ENCODE results near the gene ZNF91.
"Not testable (repeated sequence)": the region's sequence is repeated elsewhere in the genome, so short reads cannot be mapped to it uniquely, and the experiment has no call there.

ZNF91 gene

GRCh38 chr19:23321403-23321802, 73.9 kb downstream of the ZNF91 start:
- H3K79me1 ChIP-seq (replicated peaks; ENCODE audit: low read length, poor library complexity, severe bottlenecking); H3K23ac ChIP-seq (ENCODE audit: low read length in 2 of 2); H2BK12ac ChIP-seq (ENCODE audit: low read length in 2 of 2); H3K9ac ChIP-seq (ENCODE audit: low read length); H2AFZ ChIP-seq (ENCODE audit: low read depth, low read length); H3K14ac ChIP-seq (ENCODE audit: low read length in 2 of 2); H3K18ac ChIP-seq (ENCODE audit: low read depth in 1 of 2, low read length in 2 of 2); H2AK5ac ChIP-seq (ENCODE audit: low read length, severe bottlenecking); DNase-seq; H4K8ac ChIP-seq (ENCODE audit: low read length); H3K4ac ChIP-seq (ENCODE audit: low read depth in 1 of 2, low read length in 2 of 2); H2BK5ac ChIP-seq (ENCODE audit: low read depth, low read length, poor library complexity, severe bottlenecking); H4K91ac ChIP-seq (ENCODE audit: low read length); H3K4me2 ChIP-seq (ENCODE audit: low read length, poor library complexity, severe bottlenecking); H2BK15ac ChIP-seq (ENCODE audit: low read depth, poor library complexity, severe bottlenecking); H3K27me3 ChIP-seq (ENCODE audit: control insufficient read depth in 1 of 2, insufficient read depth in 1 of 2, low read length in 2 of 2); H3K27ac ChIP-seq (ENCODE audit: low read length, poor library complexity, severe bottlenecking); H3K36me3 ChIP-seq (ENCODE audit: control insufficient read depth in 1 of 2, insufficient read depth in 2 of 2, low read depth in 1 of 2, low read length in 2 of 2); H2BK120ac ChIP-seq (ENCODE audit: low read depth, low read length); H3K4me3 ChIP-seq (ENCODE audit: insufficient read depth in 1 of 2, low read depth in 1 of 2, low read length in 2 of 2); H3K4me1 ChIP-seq (ENCODE audit: control insufficient read depth, insufficient read depth, low read depth, low read length): not testable (repeated sequence)
- peaks cover 46% of the 10 kb centered on the region for H3K9me3 ChIP-seq (ENCODE audit: control insufficient read depth, low read length)

DNA sequence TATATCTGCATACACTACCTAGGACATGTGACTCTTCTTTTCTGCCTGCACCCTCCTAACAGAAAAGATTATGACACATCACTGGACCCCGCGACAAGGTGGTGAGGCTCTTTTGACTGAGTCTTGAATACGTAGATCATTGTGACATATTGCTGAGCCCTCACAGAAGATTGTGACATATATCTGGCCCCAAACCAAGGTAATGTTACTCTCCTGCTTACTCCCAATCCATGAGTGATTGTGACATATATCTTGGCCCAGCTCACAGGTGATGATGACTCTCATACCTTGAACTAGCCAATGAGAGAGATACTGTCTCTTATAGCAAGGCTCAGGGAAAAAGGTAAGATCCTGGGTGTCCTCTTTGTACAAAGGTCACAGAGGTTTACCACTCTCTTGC, 75.7 kb downstream of the ZNF91 start:
- not testable (repeated sequence) for H3K4ac ChIP-seq (ENCODE audit: low read depth in 1 of 2, low read length in 2 of 2); DNase-seq; H3K27ac ChIP-seq (ENCODE audit: low read length, poor library complexity, severe bottlenecking); H3K4me1 ChIP-seq (ENCODE audit: control insufficient read depth, insufficient read depth, low read depth, low read length); H3K18ac ChIP-seq (ENCODE audit: low read depth in 1 of 2, low read length in 2 of 2); H3K23ac ChIP-seq (ENCODE audit: low read length in 2 of 2); H2BK12ac ChIP-seq (ENCODE audit: low read length in 2 of 2); H2BK120ac ChIP-seq (ENCODE audit: low read depth, low read length); H2BK5ac ChIP-seq (ENCODE audit: low read depth, low read length, poor library complexity, severe bottlenecking); H3K27me3 ChIP-seq (ENCODE audit: control insufficient read depth in 1 of 2, insufficient read depth in 1 of 2, low read length in 2 of 2); H3K14ac ChIP-seq (ENCODE audit: low read length in 2 of 2); H2AFZ ChIP-seq (ENCODE audit: low read depth, low read length); H3K79me1 ChIP-seq (replicated peaks; ENCODE audit: low read length, poor library complexity, severe bottlenecking); H4K8ac ChIP-seq (ENCODE audit: low read length); H3K9ac ChIP-seq (ENCODE audit: low read length); H4K91ac ChIP-seq (ENCODE audit: low read length); H3K4me2 ChIP-seq (ENCODE audit: low read length, poor library complexity, severe bottlenecking); H3K4me3 ChIP-seq (ENCODE audit: insufficient read depth in 1 of 2, low read depth in 1 of 2, low read length in 2 of 2); H2AK5ac ChIP-seq (ENCODE audit: low read length, severe bottlenecking); H3K36me3 ChIP-seq (ENCODE audit: control insufficient read depth in 1 of 2, insufficient read depth in 2 of 2, low read depth in 1 of 2, low read length in 2 of 2); H2BK15ac ChIP-seq (ENCODE audit: low read depth, poor library complexity, severe bottlenecking)
- H3K9me3 ChIP-seq (ENCODE audit: control insufficient read depth, low read length), result peaks cover 30% of the 10 kb centered on the region
- 94% methylated on average over 3 of the region's 3 CpGs for WGBS

GRCh38 chr19:23318941-23319340, 76.3 kb downstream of the ZNF91 start:
- H3K14ac ChIP-seq (ENCODE audit: low read length in 2 of 2); DNase-seq; H2AK5ac ChIP-seq (ENCODE audit: low read length, severe bottlenecking); H3K27ac ChIP-seq (ENCODE audit: low read length, poor library complexity, severe bottlenecking); H3K79me1 ChIP-seq (replicated peaks; ENCODE audit: low read length, poor library complexity, severe bottlenecking); H2BK120ac ChIP-seq (ENCODE audit: low read depth, low read length); H2BK5ac ChIP-seq (ENCODE audit: low read depth, low read length, poor library complexity, severe bottlenecking); H3K4me1 ChIP-seq (ENCODE audit: control insufficient read depth, insufficient read depth, low read depth, low read length); H4K91ac ChIP-seq (ENCODE audit: low read length); H3K23ac ChIP-seq (ENCODE audit: low read length in 2 of 2); H2BK15ac ChIP-seq (ENCODE audit: low read depth, poor library complexity, severe bottlenecking); H3K4me2 ChIP-seq (ENCODE audit: low read length, poor library complexity, severe bottlenecking); H3K36me3 ChIP-seq (ENCODE audit: control insufficient read depth in 1 of 2, insufficient read depth in 2 of 2, low read depth in 1 of 2, low read length in 2 of 2); H2BK12ac ChIP-seq (ENCODE audit: low read length in 2 of 2); H3K9ac ChIP-seq (ENCODE audit: low read length); H3K4ac ChIP-seq (ENCODE audit: low read depth in 1 of 2, low read length in 2 of 2); H3K18ac ChIP-seq (ENCODE audit: low read depth in 1 of 2, low read length in 2 of 2); H2AFZ ChIP-seq (ENCODE audit: low read depth, low read length); H4K8ac ChIP-seq (ENCODE audit: low read length); H3K4me3 ChIP-seq (ENCODE audit: insufficient read depth in 1 of 2, low read depth in 1 of 2, low read length in 2 of 2); H3K27me3 ChIP-seq (ENCODE audit: control insufficient read depth in 1 of 2, insufficient read depth in 1 of 2, low read length in 2 of 2): not testable (repeated sequence)
- H3K9me3 ChIP-seq (ENCODE audit: control insufficient read depth, low read length), result peaks cover 24% of the 10 kb centered on the region
- no CpG with 5 or more reads among the region's 2 CpGs for WGBS

GRCh38 chr19:23318143-23318542, 77.1 kb downstream of the ZNF91 start:
- H3K14ac ChIP-seq (ENCODE audit: low read length in 2 of 2), result no peak overlapping the region
- no peak overlapping the region for H4K8ac ChIP-seq (ENCODE audit: low read length)
- no peak overlapping the region for H3K23ac ChIP-seq (ENCODE audit: low read length in 2 of 2)
- no peak overlapping the region for H2BK5ac ChIP-seq (ENCODE audit: low read depth, low read length, poor library complexity, severe bottlenecking)
- H3K4me3 ChIP-seq (ENCODE audit: insufficient read depth in 1 of 2, low read depth in 1 of 2, low read length in 2 of 2), result no peak overlapping the region
- H2BK15ac ChIP-seq (ENCODE audit: low read depth, poor library complexity, severe bottlenecking), result no peak overlapping the region
- no peaks in the 10 kb centered on the region for H3K4me1 ChIP-seq (ENCODE audit: control insufficient read depth, insufficient read depth, low read depth, low read length)
- H2BK12ac ChIP-seq (ENCODE audit: low read length in 2 of 2), result no peak overlapping the region
- no peak overlapping the region for H2AK5ac ChIP-seq (ENCODE audit: low read length, severe bottlenecking)
- no peak overlapping the region for H3K4me2 ChIP-seq (ENCODE audit: low read length, poor library complexity, severe bottlenecking)
- no peaks in the 10 kb centered on the region for H3K27me3 ChIP-seq (ENCODE audit: control insufficient read depth in 1 of 2, insufficient read depth in 1 of 2, low read length in 2 of 2)
- no peak overlapping the region for H3K9ac ChIP-seq (ENCODE audit: low read length)
- no peaks in the 10 kb centered on the region for H3K36me3 ChIP-seq (ENCODE audit: control insufficient read depth in 1 of 2, insufficient read depth in 2 of 2, low read depth in 1 of 2, low read length in 2 of 2)
- WGBS, result 76% methylated on average over 1 of the region's 1 CpG
- H2AFZ ChIP-seq (ENCODE audit: low read depth, low read length), result no peak overlapping the region
- no peak overlapping the region for H3K27ac ChIP-seq (ENCODE audit: low read length, poor library complexity, severe bottlenecking)
- H3K79me1 ChIP-seq (replicated peaks; ENCODE audit: low read length, poor library complexity, severe bottlenecking), result no peaks in the 10 kb centered on the region
- no peak for DNase-seq
- H3K4ac ChIP-seq (ENCODE audit: low read depth in 1 of 2, low read length in 2 of 2), result no peak overlapping the region
- H2BK120ac ChIP-seq (ENCODE audit: low read depth, low read length), result no peak overlapping the region
- peaks cover 22% of the 10 kb centered on the region for H3K9me3 ChIP-seq (ENCODE audit: control insufficient read depth, low read length)
- no peak overlapping the region for H3K18ac ChIP-seq (ENCODE audit: low read depth in 1 of 2, low read length in 2 of 2)
- no peak overlapping the region for H4K91ac ChIP-seq (ENCODE audit: low read length)

Measured in mesenchymal stem cell (in vitro differentiated cells and primary cell).